ENCODE measurements around the gene ARHGEF19. TPM values are rescaled to one million over a fixed set of nuclear protein-coding genes. Genes with fewer than 3 reads are reported as not detected.

ARHGEF19 gene
- total and polyA plus RNA-seq, 2 of the 13 experiments (the other 11 are each of a cell fraction or from before 2014, with no cell fraction given) = 1.7 to 1.8 TPM

- TF ChIP-seq TERF1 (CRISPR knock-in tag; IDR thresholded peaks at IDR 0.05) (no peak), ZNF552 (CRISPR knock-in tag; IDR thresholded peaks at IDR 0.05; ENCODE audit: borderline replicate concordance) (no peak), PRMT3 (CRISPR knock-in tag; IDR thresholded peaks at IDR 0.05; ENCODE audit: borderline replicate concordance, low read depth) (no peak), E2F5 (CRISPR knock-in tag; conservative IDR thresholded peaks at IDR 0.05) (no peak), ZNF570 (CRISPR knock-in tag; IDR thresholded peaks at IDR 0.05; ENCODE audit: borderline replicate concordance) (no peak), SAP130 (CRISPR knock-in tag; IDR thresholded peaks at IDR 0.05; ENCODE audit: low read depth) (no peak; the same call in 1 of the 2 replicates), PATZ1 (CRISPR knock-in tag; IDR thresholded peaks at IDR 0.05) (peak; percentile 47), ASH2L (IDR thresholded peaks at IDR 0.05; ENCODE audit: insufficient read length, low read depth, low read length) (no peak), GTF3A (CRISPR knock-in tag; conservative IDR thresholded peaks at IDR 0.05) (no peak), NR1H2 (CRISPR knock-in tag; IDR thresholded peaks at IDR 0.05; ENCODE audit: borderline replicate concordance, low read depth) (no peak), ZNF30 (CRISPR knock-in tag; IDR thresholded peaks at IDR 0.05) (no peak), MIXL1 (CRISPR knock-in tag; IDR thresholded peaks at IDR 0.05) (no peak), IKZF5 (CRISPR knock-in tag; IDR thresholded peaks at IDR 0.05) (0 out of 2 replicates have a peak, but pooled peaks have one; percentile 41), ZFP62 (CRISPR knock-in tag; IDR thresholded peaks at IDR 0.05) (no peak), ZNF614 (CRISPR knock-in tag; IDR thresholded peaks at IDR 0.05; ENCODE audit: borderline replicate concordance) (no peak), ZNF281 (CRISPR knock-in tag; IDR thresholded peaks at IDR 0.05; ENCODE audit: borderline replicate concordance) (no peak), DNMT3B (CRISPR knock-in tag; conservative IDR thresholded peaks at IDR 0.05) (no peak), MIER3 (CRISPR knock-in tag; IDR thresholded peaks at IDR 0.05; ENCODE audit: borderline replicate concordance) (no peak), PHF5A (CRISPR knock-in tag; IDR thresholded peaks at IDR 0.05; ENCODE audit: low read depth, unreplicated experiment) (no peak)
Observed at GRCh38 chr1:16175610-16176553, 36.6 kb downstream of the ARHGEF19 start (continued).

All from HepG2 (cell line).